Right renal cortex interstitium (tissue), 3 donors: ENCODE results near the gene CFAP65. TPM values are rescaled to one million over a fixed set of nuclear protein-coding genes. Genes with fewer than 3 reads are reported as not detected.
A peak's percentile ranks its signal among the peaks of the same experiment; 100 is the strongest.

ENCODE experiments used
- DNase-seq, 3 donors: peaks; one replicate each; pipeline ENCODE4 v3.0.0-alpha.2; 2013; ENCODE audit warnings: low read depth in 3 of 3, low spot score in 2 of 3
- polyA plus RNA-seq, 3 donors: library from polyadenylated mRNA; unstranded; fragments of 120-200 nt; gene quantifications; one replicate each; pipeline ENCODE4 v1.2.1, GENCODE V29; 2013; ENCODE audit not compliant: insufficient read length in 3 of 3

CFAP65 gene
- polyA plus RNA-seq, 3 donors: 0.24 to 0.40 (median 0.34) TPM

DNA sequence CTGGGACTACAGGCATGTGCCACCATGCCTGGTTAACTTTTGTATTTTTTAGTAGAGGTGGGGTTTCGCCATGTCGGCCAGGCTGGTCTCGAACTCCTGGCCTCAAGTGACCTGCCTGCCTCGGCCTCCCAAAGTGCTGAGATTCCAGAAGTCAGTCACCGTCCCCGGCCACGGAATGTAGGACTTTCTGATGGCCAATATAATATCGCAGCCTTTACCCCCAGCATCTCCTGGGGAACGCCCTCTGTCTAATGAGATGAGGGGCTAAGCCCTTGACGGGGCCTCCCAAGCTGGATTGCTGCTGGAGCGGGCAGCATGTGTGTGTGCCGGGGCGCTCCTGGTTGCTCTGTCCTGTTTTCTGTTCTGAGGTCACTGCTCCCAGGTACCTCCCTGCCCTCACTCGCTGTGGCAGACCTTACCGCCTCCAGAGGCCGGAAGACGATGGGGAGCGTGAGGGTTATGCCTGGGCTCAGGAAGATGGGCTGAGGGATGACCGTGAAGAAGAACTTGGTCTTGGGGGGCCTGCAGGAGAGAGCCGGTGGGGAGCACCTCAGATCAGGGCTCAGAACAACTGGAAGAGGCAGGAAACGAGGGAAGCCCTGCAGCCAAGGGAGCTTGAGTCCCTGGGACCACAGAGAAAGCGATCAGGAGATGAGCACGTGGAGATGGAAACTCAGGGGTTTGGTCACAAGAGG is 9.1 kb downstream of the CFAP65 start:
- no peak for DNase-seq

DNA sequence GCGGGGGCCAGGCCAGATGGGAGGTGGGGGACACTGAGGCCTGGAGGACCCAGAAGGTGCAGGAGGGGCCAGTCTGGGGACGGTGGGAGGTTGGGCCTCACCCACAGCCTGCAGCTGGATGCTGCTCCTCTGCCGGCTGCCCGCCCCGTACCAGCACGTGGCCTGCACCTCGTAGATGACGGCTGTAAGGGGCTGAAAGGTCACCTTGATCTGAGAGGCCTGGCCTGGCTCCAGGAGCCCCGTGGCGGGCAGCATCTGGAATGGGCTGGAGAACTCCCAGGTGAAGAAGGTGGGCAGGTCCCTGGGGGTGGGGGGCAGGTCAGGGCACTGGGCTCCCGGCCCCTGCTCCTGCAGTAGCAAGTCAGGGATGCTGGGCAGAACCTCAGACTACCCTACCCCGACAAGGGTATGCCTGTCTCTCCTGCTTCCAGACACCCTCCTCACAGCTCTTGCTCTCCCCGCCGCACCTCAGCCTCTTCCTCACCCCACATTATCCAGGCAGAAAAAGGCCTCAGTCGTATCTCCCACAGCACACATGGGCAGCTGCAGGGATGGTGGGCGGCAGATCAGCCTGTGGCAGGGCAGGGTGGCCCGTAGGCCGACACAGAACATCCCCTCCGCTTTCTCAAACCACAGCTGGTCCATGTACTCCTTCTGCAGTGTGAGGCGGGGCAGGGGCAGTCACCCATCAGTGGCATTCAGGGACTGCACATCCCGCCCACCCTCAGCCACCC is 10.1 kb downstream of the CFAP65 start:
- DNase-seq: no peak

DNA sequence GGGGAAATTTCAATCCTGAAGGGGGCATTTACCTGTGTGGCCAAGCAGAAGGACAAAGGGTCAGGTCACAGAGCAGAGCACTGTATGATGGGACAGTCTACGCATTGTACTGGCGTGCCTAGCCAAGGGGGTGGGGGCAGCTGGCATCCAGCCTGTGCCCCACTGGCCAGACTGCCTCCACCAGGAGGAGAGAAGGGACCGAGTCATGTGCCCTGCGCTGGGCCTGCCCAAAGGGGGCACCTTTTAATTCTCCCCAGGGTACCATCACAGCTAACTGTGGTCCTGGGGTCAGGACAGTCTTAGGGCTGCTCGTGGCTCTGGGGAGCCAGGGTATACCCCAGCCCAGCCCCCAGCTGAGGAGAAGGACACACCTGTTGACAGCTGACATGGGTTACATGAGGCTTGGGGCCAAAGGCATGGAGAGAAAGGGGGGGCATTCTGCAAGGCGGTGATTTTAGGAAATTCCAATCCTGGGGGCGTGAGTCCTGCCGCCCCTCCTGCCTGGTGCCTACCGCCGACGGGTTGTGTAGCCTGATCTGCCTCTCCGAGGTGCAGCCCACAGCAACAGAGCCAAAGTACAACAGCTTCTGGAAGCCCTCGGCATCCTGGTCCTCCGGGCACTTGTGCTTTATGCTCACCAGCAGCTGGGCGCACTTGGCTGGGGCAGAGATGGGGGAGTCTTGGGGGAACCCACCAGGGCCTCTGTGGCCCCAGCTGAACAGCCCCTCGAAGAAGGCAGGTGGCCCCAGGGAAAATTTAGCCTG is 11.0 kb downstream of the CFAP65 start:
- no peak for DNase-seq

DNA sequence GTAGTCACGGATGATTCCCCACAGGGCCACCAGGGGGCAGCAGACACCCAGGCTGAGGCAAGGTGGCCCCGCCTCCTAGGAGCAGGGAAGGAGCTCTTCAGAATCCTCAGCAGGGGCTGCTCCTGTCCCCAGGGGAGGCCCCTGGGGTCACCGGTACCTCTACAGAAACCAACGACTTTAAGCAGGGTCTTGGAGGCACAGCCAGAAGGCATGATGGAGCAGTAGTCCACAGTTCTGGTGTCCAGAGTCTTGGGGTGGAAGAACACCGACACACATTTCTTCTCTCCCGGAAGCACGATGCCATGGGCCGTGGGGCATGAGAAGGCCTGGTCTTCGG is 11.5 kb downstream of the CFAP65 start:
- DNase-seq: peak; percentile 23 to 52 (median 50)

DNA sequence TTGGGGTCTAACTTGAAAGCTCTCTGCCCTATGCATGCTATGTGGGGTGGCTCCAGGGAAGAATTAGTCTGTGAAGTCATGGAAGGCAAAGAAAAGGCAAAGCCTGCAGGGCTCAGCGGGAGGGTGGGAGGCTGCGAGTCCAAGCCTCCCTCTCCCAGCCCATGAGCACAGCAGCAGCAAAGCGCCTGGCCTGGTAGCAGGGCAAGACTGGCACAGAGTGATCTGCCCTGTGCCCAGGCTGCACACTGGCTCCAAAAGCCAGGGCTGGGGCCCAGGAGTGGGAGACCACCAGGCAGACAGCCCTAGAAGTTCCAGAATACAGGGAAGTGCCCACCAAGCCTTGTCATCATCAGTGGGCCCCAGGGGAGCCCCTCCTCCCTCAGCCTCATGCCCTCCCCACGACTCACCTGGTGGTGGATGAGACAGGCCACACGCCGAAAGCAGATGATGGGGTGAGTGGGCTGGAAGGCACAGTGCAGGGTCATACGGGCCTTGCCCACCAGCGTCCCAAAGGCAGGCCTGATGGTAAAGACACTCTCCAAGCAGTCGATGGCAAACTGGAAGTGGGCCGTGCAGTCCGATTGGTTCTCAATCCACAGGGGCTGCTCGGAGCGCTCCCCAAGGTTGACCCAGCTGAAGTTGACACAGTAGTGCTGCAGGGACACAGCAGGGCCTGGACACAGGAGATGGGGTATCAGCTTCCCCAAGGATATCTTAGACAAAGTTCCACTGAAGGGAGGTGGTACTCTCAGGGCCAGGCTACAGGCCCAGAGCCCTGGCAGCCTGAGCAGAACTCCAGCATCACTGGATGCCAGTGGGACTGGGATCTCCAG is 12.1 kb downstream of the CFAP65 start:
- DNase-seq: no peak

DNA sequence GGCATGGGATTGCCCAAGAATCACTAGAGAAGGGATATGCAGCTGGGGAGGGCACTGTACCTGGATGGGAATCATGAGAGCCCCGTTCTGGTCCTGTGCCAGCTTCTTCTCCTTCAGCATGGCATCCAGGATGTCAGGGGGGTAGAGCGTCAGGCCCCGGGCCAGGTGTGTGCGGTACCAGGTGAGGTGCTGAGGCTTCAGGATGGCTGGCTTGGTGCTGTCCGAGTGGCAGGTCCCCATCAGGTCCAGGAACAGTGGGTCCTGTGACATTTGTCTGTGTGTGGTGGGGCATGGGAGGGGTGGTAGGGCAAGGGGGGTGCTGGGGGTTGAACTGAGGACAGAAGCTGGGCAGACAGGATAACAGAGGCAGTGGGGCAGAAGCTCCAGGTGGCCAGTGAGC is 13.2 kb downstream of the CFAP65 start:
- no peak for DNase-seq

DNA sequence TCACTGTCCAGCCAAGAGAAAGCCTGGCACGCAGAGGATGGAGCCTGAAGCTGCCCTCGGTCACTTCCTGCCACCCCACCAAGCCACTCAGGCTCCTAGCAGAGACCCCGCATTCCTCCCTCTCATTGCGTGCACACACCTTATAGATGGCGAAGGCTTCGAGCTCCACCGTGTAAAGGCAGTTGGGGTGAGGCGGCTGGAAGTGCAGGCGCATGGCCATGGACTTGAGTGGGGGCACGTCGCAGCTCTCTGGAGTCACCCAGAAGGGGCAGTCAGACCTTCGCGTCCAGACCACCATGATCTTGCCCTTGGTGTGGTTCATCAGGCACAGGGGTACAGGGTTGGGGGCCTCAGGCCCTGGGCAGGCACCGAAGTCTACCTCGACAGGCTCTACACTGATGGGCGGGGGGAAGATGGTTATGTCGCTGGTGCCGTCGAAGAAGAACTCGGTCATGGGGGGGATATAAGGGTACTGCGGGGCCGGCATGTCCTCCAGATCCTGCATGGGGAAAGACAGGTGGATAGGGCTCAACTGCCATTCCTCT is 13.7 kb downstream of the CFAP65 start:
- DNase-seq: no peak

DNA sequence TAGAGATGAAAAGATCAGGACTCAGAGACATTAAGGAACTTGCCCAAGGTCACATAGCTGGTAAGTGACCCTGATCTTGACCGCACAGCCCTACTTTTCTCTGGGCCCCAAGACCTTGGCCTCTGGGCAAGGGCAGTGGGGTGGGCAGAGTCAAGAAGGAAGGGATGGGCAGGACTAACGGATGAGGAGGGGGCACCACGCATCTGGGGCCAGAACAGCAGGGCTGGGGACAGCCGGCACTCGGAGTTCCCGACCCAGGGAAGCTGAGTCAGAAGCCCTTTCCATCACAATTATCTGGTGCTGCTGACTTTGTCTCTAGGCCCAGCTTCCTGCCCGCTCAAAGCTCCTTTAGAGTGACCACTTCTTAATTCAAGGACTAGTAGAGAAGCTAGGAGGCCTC is 14.4 kb downstream of the CFAP65 start:
- DNase-seq: no peak

DNA sequence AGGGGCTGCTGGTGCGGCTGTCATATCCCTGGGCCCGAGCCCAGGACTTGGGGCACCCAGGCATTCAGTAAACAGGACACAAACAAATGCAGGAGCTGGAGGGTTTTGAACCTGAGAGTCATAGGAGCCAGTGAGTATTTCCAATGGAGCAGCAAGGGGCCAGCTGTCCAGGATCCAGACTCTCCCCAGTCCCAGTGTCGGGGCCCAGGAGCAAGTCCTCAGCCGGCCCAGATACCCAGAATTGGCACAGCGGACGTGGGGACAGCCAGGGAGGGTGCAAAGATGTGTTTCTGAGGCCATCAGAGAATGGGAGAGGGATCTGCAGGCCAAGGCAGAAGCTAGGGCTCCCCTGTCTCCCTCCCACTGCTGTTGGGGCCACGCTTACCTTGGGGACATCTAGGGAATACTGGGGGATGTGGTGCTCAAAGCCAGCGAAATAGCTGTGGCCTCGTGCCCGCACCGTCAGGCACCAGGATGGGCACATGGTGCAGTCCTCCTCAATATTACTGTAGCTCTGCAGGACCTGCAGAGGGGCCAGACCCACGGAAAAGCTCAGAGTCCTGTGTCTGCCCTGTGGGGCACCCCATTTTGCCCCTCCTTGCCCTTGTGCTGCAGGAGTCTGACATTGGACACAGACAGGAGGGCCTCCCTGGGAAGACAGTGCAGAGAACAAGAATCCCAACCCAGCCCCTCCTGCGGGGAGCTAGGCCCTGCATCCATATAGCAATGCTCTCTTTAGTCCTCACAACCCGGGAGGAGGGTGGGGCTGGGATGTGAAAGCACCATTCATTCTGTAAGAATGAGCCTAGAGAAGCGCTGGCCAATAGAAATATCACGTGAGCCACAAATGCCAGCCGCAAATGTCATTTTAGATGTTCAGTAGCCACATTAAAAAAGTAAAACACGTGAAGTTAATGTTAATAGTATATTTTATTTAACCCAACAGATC is 15.4 kb downstream of the CFAP65 start:
- no peak for DNase-seq

DNA sequence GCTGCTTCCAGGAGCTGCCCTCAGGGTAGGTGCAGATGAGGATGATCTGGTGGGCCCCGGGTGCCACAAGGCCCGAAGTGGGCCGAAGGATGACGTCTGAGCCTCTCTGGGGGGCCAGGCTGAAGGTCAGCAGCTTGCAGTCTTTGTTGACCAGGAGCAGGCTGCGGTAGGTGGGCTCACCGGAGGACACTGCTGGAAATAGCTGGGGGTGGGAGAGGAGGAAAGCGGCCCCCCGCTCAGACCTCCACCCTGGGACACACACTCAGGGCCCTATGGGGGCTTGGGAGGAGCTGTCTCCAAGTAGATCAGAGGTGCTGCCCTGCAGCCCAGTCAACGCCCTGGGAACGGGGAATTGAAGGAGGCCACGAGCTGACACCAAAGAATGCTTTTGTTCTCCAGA is 17.3 kb downstream of the CFAP65 start:
- no peak for DNase-seq

DNA sequence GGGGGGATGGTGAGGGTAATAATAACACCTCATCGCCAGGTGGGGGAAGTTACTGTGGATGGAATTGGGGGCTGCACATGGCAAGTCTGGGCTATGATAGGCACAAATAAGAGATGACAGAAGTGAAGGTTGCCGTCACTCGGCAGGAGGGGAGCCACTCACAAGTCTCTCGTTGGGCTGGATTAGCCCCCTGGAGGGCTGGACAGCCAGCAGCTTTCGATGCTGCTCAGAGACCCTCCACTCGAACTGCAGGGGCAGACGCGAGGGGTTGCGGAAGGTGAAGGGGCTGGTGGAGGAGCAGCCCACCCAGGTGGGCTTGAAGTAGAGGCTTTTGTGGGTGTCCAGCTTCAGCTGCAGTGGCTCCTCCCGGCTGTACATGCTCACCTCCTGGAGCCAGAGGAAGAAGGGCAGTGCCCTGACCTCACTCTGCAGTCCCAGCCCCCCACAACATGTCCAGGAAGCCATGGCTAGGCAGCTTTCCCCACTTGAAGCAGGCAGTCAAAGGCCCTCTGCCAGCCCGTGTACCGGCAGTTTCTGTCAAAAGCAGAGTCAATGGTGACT is 18.2 kb downstream of the CFAP65 start:
- DNase-seq: no peak

DNA sequence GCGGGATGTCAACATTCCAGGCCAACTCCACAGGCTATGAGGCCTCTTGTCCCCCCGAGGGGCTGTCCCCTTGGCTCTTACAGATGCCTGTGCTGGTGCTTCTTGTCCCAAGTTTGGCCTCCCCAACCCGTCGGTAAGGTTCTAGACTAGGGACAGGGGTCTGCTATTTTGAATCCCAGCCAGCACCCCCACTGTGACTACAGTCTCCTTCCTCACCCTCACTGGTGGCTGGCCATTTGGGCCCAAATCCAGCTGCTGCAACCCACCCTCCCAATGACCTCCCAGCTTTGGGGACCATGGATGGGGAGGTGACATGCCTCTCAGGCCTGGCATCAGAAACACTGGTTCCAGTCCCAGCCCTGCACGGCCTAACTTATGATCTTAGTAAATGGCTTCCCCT is 18.7 kb downstream of the CFAP65 start:
- no peak for DNase-seq

DNA sequence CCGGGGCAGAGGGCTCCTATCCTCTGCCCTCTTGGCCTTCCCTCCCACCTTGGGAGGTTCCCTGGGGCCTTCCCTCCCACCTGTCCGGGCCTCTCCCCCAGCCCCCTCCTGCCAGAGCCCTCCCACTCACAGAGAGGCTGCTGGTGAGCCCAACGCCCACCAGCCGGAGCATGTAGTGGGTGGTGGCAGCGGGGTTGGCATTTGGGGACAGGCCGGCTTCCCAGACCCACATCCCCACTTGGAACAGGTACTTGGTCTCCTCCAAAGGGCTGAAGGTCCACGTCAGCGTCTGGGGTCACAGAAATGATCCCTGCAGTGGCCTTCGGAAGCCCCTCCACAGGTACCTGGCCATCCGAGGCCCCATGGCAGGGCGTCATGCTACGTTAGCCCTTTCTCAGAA is 19.3 kb downstream of the CFAP65 start:
- DNase-seq: no peak

DNA sequence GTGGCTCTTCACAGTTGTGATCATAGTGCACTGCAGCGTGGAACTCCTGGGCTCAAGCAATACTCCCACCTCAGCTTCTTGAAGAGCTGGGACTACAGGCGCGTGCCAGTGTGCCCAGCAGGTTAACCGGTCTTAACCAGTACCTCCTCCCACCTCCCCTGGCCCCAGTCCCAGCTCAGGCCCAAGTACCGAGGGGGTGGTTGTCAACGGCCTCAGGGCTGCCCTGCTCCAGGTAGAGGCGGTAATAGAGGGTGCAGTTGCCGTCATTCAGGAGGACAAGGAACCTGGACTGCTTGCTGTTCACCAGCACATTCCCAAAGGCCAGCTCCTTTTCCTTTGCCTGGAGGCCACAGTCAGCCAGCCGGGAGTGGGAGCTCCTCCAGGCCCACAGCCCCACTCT is 19.7 kb downstream of the CFAP65 start:
- no peak for DNase-seq

DNA sequence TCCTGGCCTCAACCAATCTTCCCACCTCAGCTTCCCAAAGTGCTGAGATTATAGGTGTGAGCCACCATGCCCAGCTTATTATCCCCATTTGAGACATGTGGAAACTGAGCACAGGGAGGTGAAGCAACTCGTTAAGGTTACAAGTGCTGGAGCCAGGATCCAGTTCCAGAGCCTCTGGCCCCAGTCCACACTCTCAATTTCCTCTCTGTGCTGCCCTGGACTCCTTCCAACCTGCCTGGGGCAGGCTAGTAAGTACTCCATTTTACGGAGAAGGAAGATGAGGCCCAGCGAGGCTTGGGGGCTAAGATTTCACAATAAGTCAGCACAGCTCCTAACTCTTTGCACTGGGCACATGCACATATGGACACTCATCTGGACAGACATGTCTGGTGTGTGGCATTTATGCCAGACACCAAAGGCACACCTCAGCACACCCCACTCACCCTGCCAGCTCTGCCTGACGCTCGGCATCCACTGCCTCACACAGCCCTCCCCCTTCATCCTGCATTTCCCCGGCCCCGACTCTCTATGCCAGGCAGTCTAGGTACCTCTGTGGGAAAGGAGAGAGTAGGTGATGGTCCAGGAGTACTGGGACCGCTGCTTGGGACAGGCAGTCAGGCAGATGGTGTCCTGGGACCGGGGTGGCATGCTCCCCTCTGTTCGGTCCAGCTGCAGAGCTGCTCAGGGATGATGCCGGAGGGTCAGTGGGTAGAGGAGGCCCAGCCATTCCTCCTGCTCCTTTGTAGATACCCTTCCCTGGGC is 20.5 kb downstream of the CFAP65 start:
- no peak for DNase-seq

DNA sequence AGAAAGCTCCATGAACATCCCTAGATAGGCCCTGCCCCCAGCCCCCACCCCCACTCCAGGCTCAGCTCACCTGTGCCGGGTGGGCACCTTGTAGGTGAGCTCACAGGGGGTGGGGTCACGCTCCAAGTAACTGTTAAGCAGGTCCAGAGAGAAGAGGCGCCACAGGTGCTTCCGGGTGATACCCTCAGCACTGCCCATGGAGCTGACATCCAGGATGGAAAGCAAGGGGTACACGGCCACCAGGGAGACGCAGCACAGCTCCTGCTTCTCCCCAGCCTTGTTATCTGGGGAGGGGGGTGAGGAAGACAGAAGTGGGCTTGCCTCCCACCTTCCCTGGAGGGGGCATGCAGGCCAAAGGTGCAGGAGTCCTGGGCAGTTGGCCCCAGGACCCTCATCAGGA is 21.9 kb downstream of the CFAP65 start:
- no peak for DNase-seq

DNA sequence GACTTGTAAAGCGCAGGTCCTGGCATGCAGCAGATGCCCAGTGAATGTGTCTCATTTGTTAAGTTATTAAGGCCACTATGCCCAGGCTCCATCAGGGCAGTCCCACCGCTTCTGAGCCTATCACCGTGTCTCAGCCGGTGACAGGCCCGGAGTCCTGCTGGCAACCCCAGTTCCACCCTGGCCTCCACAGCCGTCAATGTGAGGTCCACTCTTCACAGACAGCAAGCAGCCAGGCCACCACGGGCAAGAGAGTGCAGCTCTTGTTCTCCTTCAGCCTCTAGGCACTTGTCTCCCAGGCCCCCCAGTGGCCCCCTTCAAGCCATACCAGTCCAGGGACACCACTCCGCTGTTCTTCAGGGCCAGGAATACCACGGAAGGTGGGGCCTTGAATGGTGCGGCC is 22.6 kb downstream of the CFAP65 start:
- no peak for DNase-seq

DNA sequence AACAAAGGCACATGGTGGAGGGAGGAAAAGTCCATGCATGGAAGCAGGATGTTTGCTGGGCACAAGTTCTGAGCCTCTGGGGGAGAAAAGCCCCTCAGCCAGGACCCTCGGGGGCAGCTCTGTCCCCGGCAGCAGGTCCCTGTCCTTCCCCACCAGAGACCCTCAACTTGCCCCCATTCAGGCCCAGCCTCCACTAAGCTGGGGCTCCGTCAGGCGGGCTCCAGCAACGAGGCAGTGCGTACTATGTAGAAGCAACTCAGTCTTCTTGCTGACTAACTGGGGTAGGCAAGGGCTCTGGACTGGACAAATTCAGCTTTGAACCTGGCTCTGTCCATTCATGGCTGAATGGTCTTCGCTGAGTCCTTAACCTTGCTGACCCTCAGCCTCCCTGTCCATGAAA is 23.0 kb downstream of the CFAP65 start:
- no peak for DNase-seq
